WTC11 (cell line): ENCODE measurements around the gene CD72. TPM values are rescaled to one million over a fixed set of nuclear protein-coding genes. Genes with fewer than 3 reads are reported as not detected.

Experiments used
- ATAC-seq: fragments of 200-7000 bp; cut with Tn5 transposase; 2 replicates; pipeline ENCODE4 v1.10.0; 2021; ENCODE audit warnings: mild to moderate bottlenecking, moderate library complexity
- CTCF ChIA-PET: fragments of 300-600 bp; sonication (Branson Sonifier 250); formaldehyde crosslinking; loops from one replicate; lab custom pipeline; 2021; ENCODE audit warnings: antibody characterized with exemption; lab: Charles Lee
- POLR2A ChIA-PET: fragments of 350-600 bp; sonication (Branson Sonifier 250); formaldehyde crosslinking; loops from one replicate; lab custom pipeline; 2021; ENCODE audit warnings: antibody characterized with exemption; lab: Charles Lee
- DNase-seq: peaks from one replicate; pipeline ENCODE4 v3.0.0; 2021; ENCODE audit warnings: low spot score
- H3K27ac Mint-ChIP-seq: 2 replicates; pipeline ENCODE4 v1.8.0; 2021; ENCODE audit warnings: mixed read lengths
- H3K27me3 Mint-ChIP-seq: 2 replicates; pipeline ENCODE4 v1.8.0; 2021; ENCODE audit warnings: low read depth, mild to moderate bottlenecking, moderate library complexity, mixed read lengths
- H3K36me3 Mint-ChIP-seq: 2 replicates; pipeline ENCODE4 v1.8.0; 2021; ENCODE audit warnings: mixed read lengths
- H3K4me1 Mint-ChIP-seq: 2 replicates; pipeline ENCODE4 v1.8.0; 2022; ENCODE audit warnings: mixed read lengths
- H3K4me3 Mint-ChIP-seq: 2 replicates; pipeline ENCODE4 v1.8.0; 2021; ENCODE audit warnings: mild to moderate bottlenecking, moderate library complexity, mixed read lengths
- H3K9me3 Mint-ChIP-seq: 2 replicates; pipeline ENCODE4 v1.8.0; 2021; ENCODE audit warnings: mixed read lengths
- AR ChIP-seq: fragments of 250-450 bp; sonication (Bioruptor Pico); IDR thresholded peaks from 2 replicates; pipeline ENCODE4 v1.9.0; 2021; ENCODE audit warnings: mild to moderate bottlenecking
- ATF1 ChIP-seq: sonication (generic); formaldehyde crosslinking; IDR thresholded peaks from 2 replicates; pipeline ENCODE4 v1.8.1; 2023; ENCODE audit warnings: mild to moderate bottlenecking, moderate library complexity, missing genetic modification reagents
- MYBL2 ChIP-seq: sonication (generic); formaldehyde crosslinking; IDR thresholded peaks from 2 replicates; pipeline ENCODE4 v1.8.1; 2023; ENCODE audit warnings: mild to moderate bottlenecking, moderate library complexity, missing genetic modification reagents
- NR2C2 ChIP-seq: sonication (generic); formaldehyde crosslinking; IDR thresholded peaks from 2 replicates; pipeline ENCODE4 v1.8.0; 2022; ENCODE audit warnings: mild to moderate bottlenecking, missing genetic modification reagents
- PREB ChIP-seq: sonication (generic); formaldehyde crosslinking; IDR thresholded peaks from 2 replicates; pipeline ENCODE4 v1.8.1; 2022; ENCODE audit warnings: mild to moderate bottlenecking, missing genetic modification reagents, moderate library complexity, borderline replicate concordance
- SP1 ChIP-seq: sonication (generic); formaldehyde crosslinking; conservative IDR thresholded peaks from 2 replicates; pipeline ENCODE4 v1.8.1; 2022; ENCODE audit warnings: missing genetic modification reagents
- TEAD4 ChIP-seq: sonication (generic); formaldehyde crosslinking; IDR thresholded peaks from 2 replicates; pipeline ENCODE4 v1.8.0; 2022; ENCODE audit warnings: mild to moderate bottlenecking, missing genetic modification reagents
- USF1 ChIP-seq: sonication (generic); formaldehyde crosslinking; IDR thresholded peaks from 2 replicates; pipeline ENCODE4 v1.8.0; 2022; ENCODE audit warnings: mild to moderate bottlenecking, missing genetic modification reagents
- ZBTB21 ChIP-seq: sonication (generic); formaldehyde crosslinking; IDR thresholded peaks from 2 replicates; pipeline ENCODE4 v1.8.1; 2023; ENCODE audit warnings: mild to moderate bottlenecking, missing genetic modification reagents, borderline replicate concordance
- ZNF219 ChIP-seq: sonication (generic); formaldehyde crosslinking; IDR thresholded peaks from 2 replicates; pipeline ENCODE4 v1.8.0; 2023; ENCODE audit warnings: missing genetic modification reagents, mild to moderate bottlenecking, borderline replicate concordance
- ZNF232 ChIP-seq: sonication (generic); formaldehyde crosslinking; IDR thresholded peaks from 2 replicates; pipeline ENCODE4 v1.8.0; 2022; ENCODE audit warnings: mild to moderate bottlenecking, missing genetic modification reagents
- ZNF317 ChIP-seq: sonication (generic); formaldehyde crosslinking; IDR thresholded peaks from 2 replicates; pipeline ENCODE4 v1.8.1; 2023; ENCODE audit warnings: low read depth, mild to moderate bottlenecking, moderate library complexity, missing genetic modification reagents, borderline replicate concordance
- ZNF416 ChIP-seq: fragments of 250-450 bp; sonication (Bioruptor Pico); IDR thresholded peaks from 2 replicates; pipeline ENCODE4 v1.9.0; 2021; ENCODE audit warnings: mild to moderate bottlenecking, inconsistent platforms
- total RNA-seq: library from RNA; stranded (reverse); gene quantifications from 3 replicates; pipeline ENCODE4 v1.2.3, GENCODE V29; 2021
- TF ChIP-seq, protein P1 (sequence below): sonication (generic); formaldehyde crosslinking; IDR thresholded peaks from 2 replicates; pipeline ENCODE4 v1.8.0; 2023; ENCODE audit warnings: missing genetic modification reagents, mild to moderate bottlenecking, borderline replicate concordance
- TF ChIP-seq, protein P2 (sequence below): sonication (generic); formaldehyde crosslinking; IDR thresholded peaks from 2 replicates; pipeline ENCODE4 v1.8.0; 2023; ENCODE audit warnings: mild to moderate bottlenecking, missing genetic modification reagents
- TF ChIP-seq, protein P3 (sequence below): fragments of 250-450 bp; sonication (Bioruptor Pico); IDR thresholded peaks from 2 replicates; pipeline ENCODE4 v1.8.0; 2021; ENCODE audit warnings: mild to moderate bottlenecking

CD72 gene
- total RNA-seq, 1 experiment from 2014 or later: 2.9 TPM

DNA sequence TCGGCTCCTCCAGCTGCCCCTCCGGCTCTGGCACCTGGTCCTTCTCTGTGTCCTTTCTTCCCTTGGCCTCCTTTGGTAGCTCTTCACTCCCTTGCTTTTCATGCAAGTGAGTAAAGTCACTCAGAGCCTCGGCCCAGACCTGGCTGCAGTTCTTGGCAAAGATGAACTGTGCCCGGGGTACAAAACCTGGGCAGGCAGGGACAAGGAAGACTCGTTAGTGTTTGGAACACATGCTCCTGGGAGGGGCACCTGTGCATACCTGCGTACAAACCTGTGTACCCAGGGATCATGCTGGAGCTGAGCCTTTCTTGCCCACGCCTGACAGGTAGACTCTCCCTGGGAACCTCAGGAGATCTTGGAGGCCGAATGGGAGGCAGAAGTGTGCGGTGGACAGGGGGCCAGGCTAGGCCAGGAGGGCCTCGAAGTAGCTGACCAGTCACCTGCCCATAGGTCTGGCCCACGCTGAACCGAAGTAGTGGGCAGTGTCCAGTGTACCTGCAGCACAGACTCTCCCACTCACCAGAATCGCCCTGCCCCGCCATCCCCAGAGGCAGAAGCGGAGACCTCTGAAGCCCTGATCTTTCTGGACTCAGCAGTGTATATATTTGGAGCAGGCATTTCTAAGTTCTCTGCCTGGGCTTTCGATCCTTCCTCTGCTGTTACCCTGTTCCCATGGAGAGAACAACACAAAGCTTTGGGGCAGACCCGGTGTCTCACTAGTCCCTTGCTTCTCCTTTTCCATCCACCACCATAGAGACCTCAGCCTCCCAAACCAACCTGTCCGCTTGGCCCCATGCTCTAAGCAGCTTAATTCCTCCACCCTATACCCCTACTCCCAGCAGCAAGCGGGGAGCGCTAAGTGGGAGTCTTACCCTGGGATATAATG is 55.1 kb downstream of the CD72 start:
- DNase-seq (no peak), ATAC-seq (peak; percentile 35)
- ChIA-PET POLR2A (no interaction called here), CTCF (interaction anchor here (1.1 to 5.0 kb wide), 3 partner anchors 10 to 53 kb away, joined by 3 to 29 read pairs (median 9); no protein-coding TSS in a partner anchor)
- no peaks in the 10 kb centered on the region for H3K36me3 Mint-ChIP-seq
- H3K4me3 Mint-ChIP-seq: no peak overlapping the region
- H3K27ac Mint-ChIP-seq: peak overlapping the region; percentile 60; the same call in 1 of the 2 replicates
- TF ChIP-seq ZNF232 (CRISPR knock-in tag) (no peak), ATF1 (CRISPR knock-in tag) (no peak), ZNF416 (CRISPR knock-in tag) (no peak), AR (CRISPR knock-in tag) (no peak)
- TF ChIP-seq, protein P1, sequence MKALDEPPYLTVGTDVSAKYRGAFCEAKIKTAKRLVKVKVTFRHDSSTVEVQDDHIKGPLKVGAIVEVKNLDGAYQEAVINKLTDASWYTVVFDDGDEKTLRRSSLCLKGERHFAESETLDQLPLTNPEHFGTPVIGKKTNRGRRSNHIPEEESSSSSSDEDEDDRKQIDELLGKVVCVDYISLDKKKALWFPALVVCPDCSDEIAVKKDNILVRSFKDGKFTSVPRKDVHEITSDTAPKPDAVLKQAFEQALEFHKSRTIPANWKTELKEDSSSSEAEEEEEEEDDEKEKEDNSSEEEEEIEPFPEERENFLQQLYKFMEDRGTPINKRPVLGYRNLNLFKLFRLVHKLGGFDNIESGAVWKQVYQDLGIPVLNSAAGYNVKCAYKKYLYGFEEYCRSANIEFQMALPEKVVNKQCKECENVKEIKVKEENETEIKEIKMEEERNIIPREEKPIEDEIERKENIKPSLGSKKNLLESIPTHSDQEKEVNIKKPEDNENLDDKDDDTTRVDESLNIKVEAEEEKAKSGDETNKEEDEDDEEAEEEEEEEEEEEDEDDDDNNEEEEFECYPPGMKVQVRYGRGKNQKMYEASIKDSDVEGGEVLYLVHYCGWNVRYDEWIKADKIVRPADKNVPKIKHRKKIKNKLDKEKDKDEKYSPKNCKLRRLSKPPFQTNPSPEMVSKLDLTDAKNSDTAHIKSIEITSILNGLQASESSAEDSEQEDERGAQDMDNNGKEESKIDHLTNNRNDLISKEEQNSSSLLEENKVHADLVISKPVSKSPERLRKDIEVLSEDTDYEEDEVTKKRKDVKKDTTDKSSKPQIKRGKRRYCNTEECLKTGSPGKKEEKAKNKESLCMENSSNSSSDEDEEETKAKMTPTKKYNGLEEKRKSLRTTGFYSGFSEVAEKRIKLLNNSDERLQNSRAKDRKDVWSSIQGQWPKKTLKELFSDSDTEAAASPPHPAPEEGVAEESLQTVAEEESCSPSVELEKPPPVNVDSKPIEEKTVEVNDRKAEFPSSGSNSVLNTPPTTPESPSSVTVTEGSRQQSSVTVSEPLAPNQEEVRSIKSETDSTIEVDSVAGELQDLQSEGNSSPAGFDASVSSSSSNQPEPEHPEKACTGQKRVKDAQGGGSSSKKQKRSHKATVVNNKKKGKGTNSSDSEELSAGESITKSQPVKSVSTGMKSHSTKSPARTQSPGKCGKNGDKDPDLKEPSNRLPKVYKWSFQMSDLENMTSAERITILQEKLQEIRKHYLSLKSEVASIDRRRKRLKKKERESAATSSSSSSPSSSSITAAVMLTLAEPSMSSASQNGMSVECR (CRISPR knock-in tag): no peak
- no peaks in the 10 kb centered on the region; the same call in 1 of the 2 replicates for H3K27me3 Mint-ChIP-seq
- H3K4me1 Mint-ChIP-seq: peaks cover 9% of the 10 kb centered on the region
- no peaks in the 10 kb centered on the region for H3K9me3 Mint-ChIP-seq

GRCh38 chr9:35561468-35562261 is 56.5 kb downstream of the CD72 start:
- CTCF ChIA-PET: interaction anchor here (2.3 to 5.0 kb wide), 2 partner anchors 8 to 42 kb away, joined by 9 to 29 read pairs; no protein-coding TSS in a partner anchor
- H3K27me3 Mint-ChIP-seq: no peaks in the 10 kb centered on the region; the same call in 1 of the 2 replicates
- POLR2A ChIA-PET: no interaction called here
- no peaks in the 10 kb centered on the region for H3K36me3 Mint-ChIP-seq
- no peak overlapping the region for H3K4me3 Mint-ChIP-seq
- no peak overlapping the region for H3K27ac Mint-ChIP-seq
- TF ChIP-seq SP1 (no peak), ZNF219 (no peak), USF1 (no peak), MYBL2 (no peak), ZNF317 (CRISPR knock-in tag) (no peak), PREB (no peak), ZBTB21 (CRISPR knock-in tag) (no peak), NR2C2 (CRISPR knock-in tag) (no peak), TEAD4 (CRISPR knock-in tag) (no peak)
- TF ChIP-seq, protein P2, sequence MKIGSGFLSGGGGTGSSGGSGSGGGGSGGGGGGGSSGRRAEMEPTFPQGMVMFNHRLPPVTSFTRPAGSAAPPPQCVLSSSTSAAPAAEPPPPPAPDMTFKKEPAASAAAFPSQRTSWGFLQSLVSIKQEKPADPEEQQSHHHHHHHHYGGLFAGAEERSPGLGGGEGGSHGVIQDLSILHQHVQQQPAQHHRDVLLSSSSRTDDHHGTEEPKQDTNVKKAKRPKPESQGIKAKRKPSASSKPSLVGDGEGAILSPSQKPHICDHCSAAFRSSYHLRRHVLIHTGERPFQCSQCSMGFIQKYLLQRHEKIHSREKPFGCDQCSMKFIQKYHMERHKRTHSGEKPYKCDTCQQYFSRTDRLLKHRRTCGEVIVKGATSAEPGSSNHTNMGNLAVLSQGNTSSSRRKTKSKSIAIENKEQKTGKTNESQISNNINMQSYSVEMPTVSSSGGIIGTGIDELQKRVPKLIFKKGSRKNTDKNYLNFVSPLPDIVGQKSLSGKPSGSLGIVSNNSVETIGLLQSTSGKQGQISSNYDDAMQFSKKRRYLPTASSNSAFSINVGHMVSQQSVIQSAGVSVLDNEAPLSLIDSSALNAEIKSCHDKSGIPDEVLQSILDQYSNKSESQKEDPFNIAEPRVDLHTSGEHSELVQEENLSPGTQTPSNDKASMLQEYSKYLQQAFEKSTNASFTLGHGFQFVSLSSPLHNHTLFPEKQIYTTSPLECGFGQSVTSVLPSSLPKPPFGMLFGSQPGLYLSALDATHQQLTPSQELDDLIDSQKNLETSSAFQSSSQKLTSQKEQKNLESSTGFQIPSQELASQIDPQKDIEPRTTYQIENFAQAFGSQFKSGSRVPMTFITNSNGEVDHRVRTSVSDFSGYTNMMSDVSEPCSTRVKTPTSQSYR: no peak
- TF ChIP-seq, protein P3, sequence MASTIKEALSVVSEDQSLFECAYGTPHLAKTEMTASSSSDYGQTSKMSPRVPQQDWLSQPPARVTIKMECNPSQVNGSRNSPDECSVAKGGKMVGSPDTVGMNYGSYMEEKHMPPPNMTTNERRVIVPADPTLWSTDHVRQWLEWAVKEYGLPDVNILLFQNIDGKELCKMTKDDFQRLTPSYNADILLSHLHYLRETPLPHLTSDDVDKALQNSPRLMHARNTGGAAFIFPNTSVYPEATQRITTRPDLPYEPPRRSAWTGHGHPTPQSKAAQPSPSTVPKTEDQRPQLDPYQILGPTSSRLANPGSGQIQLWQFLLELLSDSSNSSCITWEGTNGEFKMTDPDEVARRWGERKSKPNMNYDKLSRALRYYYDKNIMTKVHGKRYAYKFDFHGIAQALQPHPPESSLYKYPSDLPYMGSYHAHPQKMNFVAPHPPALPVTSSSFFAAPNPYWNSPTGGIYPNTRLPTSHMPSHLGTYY (CRISPR knock-in tag): no peak
- TF ChIP-seq, all 79 proteins: peak for 0
- peaks cover 9% of the 10 kb centered on the region for H3K4me1 Mint-ChIP-seq
- no peak for DNase-seq
- ATAC-seq: no peak
- H3K9me3 Mint-ChIP-seq: no peaks in the 10 kb centered on the region
